ENCODE data around the gene RCN1.

DNA sequence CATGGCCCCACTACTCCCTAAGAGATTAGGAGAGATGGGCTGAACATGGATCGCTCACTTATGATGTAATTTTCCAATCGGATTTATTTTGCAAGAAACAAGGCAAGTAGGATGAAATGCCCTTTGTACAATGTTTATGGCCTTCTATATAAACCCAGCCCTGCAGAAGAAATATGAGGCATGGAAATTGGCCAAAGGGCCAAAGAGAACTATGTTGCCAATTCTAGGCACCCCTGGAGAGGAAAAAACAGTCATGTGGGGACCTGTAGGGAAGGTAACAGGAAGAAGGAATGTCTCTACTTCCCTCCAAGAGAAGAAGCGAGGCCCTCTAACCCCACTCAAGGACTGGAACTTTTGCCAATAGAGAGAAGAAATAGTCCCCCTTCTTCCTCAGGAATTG, 54.4 kb downstream of the RCN1 start:
- TF ChIP-seq CTCF (IDR thresholded peaks at IDR 0.05) (no peak), POLR2A (IDR thresholded peaks at IDR 0.05) (no peak)

Data from esophagus squamous epithelium (tissue), 4 donors.